Measurements from ENCODE around the gene JAML. TPM values are rescaled to one million over a fixed set of nuclear protein-coding genes. Genes with fewer than 3 reads are reported as not detected.

Gene JAML
- total RNA-seq, 1 experiment from 2014 or later, result 0.30 TPM

- H2AFZ ChIP-seq (ENCODE audit: low read depth, low read length, poor library complexity, severe bottlenecking), result no peak overlapping the region
- ATAC-seq, result no peak
- DNase-seq (ENCODE audit: low read depth, low spot score), result no peak
- no peak overlapping the region for H3K9ac ChIP-seq (ENCODE audit: low read length)
- H3K36me3 ChIP-seq (ENCODE audit: control insufficient read depth in 1 of 2, insufficient read depth in 2 of 2, low read length in 2 of 2), result no peaks in the 10 kb centered on the region
- H3K9me3 ChIP-seq (ENCODE audit: control insufficient read depth in 1 of 2, insufficient read depth in 1 of 2, low read depth in 1 of 2, low read length in 2 of 2), result no peaks in the 10 kb centered on the region
- no peaks in the 10 kb centered on the region for H3K9me2 ChIP-seq (ENCODE audit: insufficient read depth)
- TF ChIP-seq TCF7L2 (IDR thresholded peaks at IDR 0.05; ENCODE audit: borderline replicate concordance, extremely low read depth, insufficient read depth, insufficient read length) (no peak), EZH2 (IDR thresholded peaks at IDR 0.05) (no peak), REST (IDR thresholded peaks at IDR 0.05; ENCODE audit: low read depth) (no peak), FOSL1 (IDR thresholded peaks at IDR 0.05; ENCODE audit: low read depth) (no peak), EZH2phosphoT487 (IDR thresholded peaks at IDR 0.05; ENCODE audit: borderline replicate concordance) (no peak), ZFX (IDR thresholded peaks at IDR 0.05) (no peak), ATF3 (IDR thresholded peaks at IDR 0.05) (no peak), SP1 (IDR thresholded peaks at IDR 0.05; ENCODE audit: low read depth) (no peak), ELF1 (IDR thresholded peaks at IDR 0.05; ENCODE audit: borderline replicate concordance, low read depth) (no peak), CTCF (IDR thresholded peaks at IDR 0.05 in 2 of 3, conservative IDR thresholded peaks at IDR 0.05 in 1 of 3; ENCODE audit: borderline replicate concordance in 1 of 3, insufficient read depth in 1 of 3, low read depth in 2 of 3, low read length in 2 of 3) (no peak), ZBTB33 (IDR thresholded peaks at IDR 0.05; ENCODE audit: extremely low read depth, insufficient replicate concordance, low read length) (no peak), ZNF274 (IDR thresholded peaks at IDR 0.05; ENCODE audit: low read depth, low read length) (no peak)
- intact Hi-C loops (cut with micrococcal nuclease), result no loop called here
- no peak overlapping the region for H3K4me3 ChIP-seq (replicated peaks in 1 of 2; ENCODE audit: low read depth in 1 of 2, low read length in 2 of 2)
- ChIA-PET CTCF (no interaction called here), POLR2A (no interaction called here), RAD21 (ENCODE audit: low non-redundant PET in 1 of 2, low total read pairs in 2 of 2, uncharacterized antibody in 2 of 2, unreplicated experiment in 2 of 2) (no interaction called here)
- no peaks in the 10 kb centered on the region for H4K20me1 ChIP-seq (ENCODE audit: insufficient read depth)
- H3K4me1 ChIP-seq (ENCODE audit: control insufficient read depth in 1 of 2, insufficient read depth in 2 of 2, low read length in 2 of 2), result peaks cover 0 to 9% of the 10 kb centered on the region in 2 experiments; a peak in 2 of 4 replicates
- no peak overlapping the region for H3K27ac ChIP-seq (ENCODE audit: low read depth, low read length)
- no TSS peak for BruUV-seq (replicated peaks)
- no peak overlapping the region for H3K4me2 ChIP-seq (ENCODE audit: low read length)
- no peaks in the 10 kb centered on the region for H3K79me2 ChIP-seq (ENCODE audit: insufficient read depth, low read length)
- H3K27me3 ChIP-seq (ENCODE audit: insufficient read depth, low read length), result no peaks in the 10 kb centered on the region
Measured at GRCh38 chr11:118200901-118201680, 23.7 kb downstream of the JAML start.
